ENCODE results near the gene MEGF6.

MEGF6 gene

GRCh38 chr1:3485016-3485415 lies 126.3 kb downstream of the MEGF6 start:
- no peak for DNase-seq (ENCODE audit: low spot score)

- peak; percentile 85 for DNase-seq (ENCODE audit: low spot score)
These were observed 127.4 kb downstream of the MEGF6 start for GRCh38 chr1:3483801-3484444.

GRCh38 chr1:3483380-3483779 lies 127.9 kb downstream of the MEGF6 start:
- DNase-seq (ENCODE audit: low spot score), result no peak

- no peak for DNase-seq (ENCODE audit: low spot score)
These were observed 128.9 kb downstream of the MEGF6 start for GRCh38 chr1:3482378-3482849.

- DNase-seq (ENCODE audit: low spot score), result no peak
These were observed 129.4 kb downstream of the MEGF6 start for GRCh38 chr1:3481836-3482375.

GRCh38 chr1:3481046-3481445 lies 130.3 kb downstream of the MEGF6 start:
- DNase-seq (ENCODE audit: low spot score), result no peak

- no peak for DNase-seq (ENCODE audit: low spot score)
These were observed 131.0 kb downstream of the MEGF6 start for GRCh38 chr1:3480369-3480719.

- DNase-seq (ENCODE audit: low spot score), result no peak
These were observed 131.6 kb downstream of the MEGF6 start for GRCh38 chr1:3479511-3480368.

GRCh38 chr1:3478187-3478586 lies 133.1 kb downstream of the MEGF6 start:
- DNase-seq (ENCODE audit: low spot score), result no peak

- no peak for DNase-seq (ENCODE audit: low spot score)
These were observed 133.9 kb downstream of the MEGF6 start for GRCh38 chr1:3477241-3477995.

- DNase-seq (ENCODE audit: low spot score), result no peak
These were observed 134.6 kb downstream of the MEGF6 start for GRCh38 chr1:3476666-3477065.

- DNase-seq (ENCODE audit: low spot score), result no peak
These were observed 135.3 kb downstream of the MEGF6 start for GRCh38 chr1:3475839-3476573.

- no peak for DNase-seq (ENCODE audit: low spot score)
These were observed 136.9 kb downstream of the MEGF6 start for GRCh38 chr1:3474421-3474820.

- no peak for DNase-seq (ENCODE audit: low spot score)
These were observed 137.3 kb downstream of the MEGF6 start for GRCh38 chr1:3474016-3474415.

GRCh38 chr1:3473381-3473844 lies 137.9 kb downstream of the MEGF6 start:
- no peak for DNase-seq (ENCODE audit: low spot score)

- no peak for DNase-seq (ENCODE audit: low spot score)
These were observed 138.4 kb downstream of the MEGF6 start for GRCh38 chr1:3472906-3473305.

GRCh38 chr1:3472088-3472850 lies 139.0 kb downstream of the MEGF6 start:
- DNase-seq (ENCODE audit: low spot score), result no peak

GRCh38 chr1:3471356-3472087 lies 139.8 kb downstream of the MEGF6 start:
- peak; percentile 86 for DNase-seq (ENCODE audit: low spot score)

GRCh38 chr1:3470650-3471355 lies 140.5 kb downstream of the MEGF6 start:
- no peak for DNase-seq (ENCODE audit: low spot score)

Measured in HuH-7.5 (cell line).